Esophagus (tissue), 2 donors: ENCODE data around the gene IGF1. TPM values are rescaled to one million over a fixed set of nuclear protein-coding genes. Genes with fewer than 3 reads are reported as not detected.

Source experiments
- H3K27ac ChIP-seq, 2 donors: one replicate each; pipeline ENCODE4 v1.5.1; 2013; ENCODE audit warnings: low read depth in 2 of 2, mild to moderate bottlenecking in 2 of 2, inconsistent platforms in 1 of 2, low read length in 1 of 2, moderate library complexity in 1 of 2
- H3K27me3 ChIP-seq, 2 donors: one replicate each; pipeline ENCODE4 v1.6.1; 2013; ENCODE audit warnings: low read length in 2 of 2, control low read depth in 1 of 2, mild to moderate bottlenecking in 1 of 2; ENCODE audit not compliant: insufficient read depth in 2 of 2, control insufficient read depth in 1 of 2
- H3K36me3 ChIP-seq, 2 donors: one replicate each; pipeline ENCODE4 v1.6.1; 2013; ENCODE audit warnings: low read length in 1 of 2; ENCODE audit not compliant: control insufficient read depth in 2 of 2, insufficient read depth in 2 of 2
- H3K4me1 ChIP-seq, 2 donors: one replicate each; pipeline ENCODE4 v1.6.1; 2013; ENCODE audit warnings: low read length in 1 of 2; ENCODE audit not compliant: control insufficient read depth in 2 of 2, insufficient read depth in 2 of 2
- H3K4me3 ChIP-seq, 2 donors: one replicate each; pipeline ENCODE4 v1.5.1; 2013; ENCODE audit warnings: low read length in 2 of 2, mild to moderate bottlenecking in 2 of 2, low read depth in 1 of 2, moderate library complexity in 1 of 2
- H3K9me3 ChIP-seq, 2 donors: one replicate each; pipeline ENCODE4 v1.6.1; 2013; ENCODE audit warnings: mild to moderate bottlenecking in 2 of 2, low read depth in 1 of 2, low read length in 1 of 2, moderate library complexity in 1 of 2; ENCODE audit not compliant: control insufficient read depth in 2 of 2, insufficient read depth in 1 of 2
- WGBS, 2 donors: extraction: QIAGEN DNeasy Blood & Tissue Kit; methylation state at CpG; one replicate each; pipeline ENCODE4 v1.1.7; 2013; 5-methylcytosine and 5-hydroxymethylcytosine counted together
- polyA plus RNA-seq, 2 donors: library from polyadenylated mRNA; stranded (reverse); fragments of 200-250 nt; gene quantifications; one replicate each; pipeline ENCODE4 v1.2.3, GENCODE V29; 2013
- donor health status: healthy with polysubstance abuse.
- donor health status: Bipolar disorder and iron deficiency.

The IGF1 gene
- under 1 TPM; 0.56 to 0.90 TPM for polyA plus RNA-seq

DNA sequence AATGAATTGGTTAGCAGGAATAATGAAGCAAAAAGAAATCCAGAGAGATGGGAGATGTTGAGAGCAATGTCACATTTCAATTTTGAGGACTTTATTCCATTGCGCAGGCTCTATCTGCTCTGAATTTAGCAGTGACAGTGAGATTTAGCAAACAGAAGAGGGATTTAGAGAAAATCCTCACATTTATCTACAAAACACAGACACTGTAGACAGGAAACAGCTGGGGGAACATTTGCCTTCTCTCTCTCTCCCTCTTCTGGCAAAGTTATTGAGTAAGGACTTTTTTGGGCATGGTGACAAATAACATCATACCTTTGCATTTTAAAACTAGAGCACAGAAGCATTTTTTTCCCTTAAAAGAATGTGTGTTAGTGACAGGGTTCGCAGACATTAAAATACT is at the start of gene IGF1:
Gene IGF1 (minus strand): TSS at position 158 of the 400 bp plus-strand sequence. CDS start 182 bp downstream, outside the sequence.
- Histone ChIP-seq H3K27ac (no peak within 1 kb of the TSS), H3K4me3 (peak within 1 kb of the TSS in 1 of 2 donors; percentile 19), H3K9me3 (no peaks in the 10 kb centered on the region), H3K36me3 (no peaks in the 10 kb centered on the region), H3K4me1 (peaks cover 0 to 7% of the 10 kb centered on the region in 2 donors), H3K27me3 (no peaks in the 10 kb centered on the region)
- 17 to 21% methylated on average over 2 of the region's 2 CpGs for WGBS, 2 donors

DNA sequence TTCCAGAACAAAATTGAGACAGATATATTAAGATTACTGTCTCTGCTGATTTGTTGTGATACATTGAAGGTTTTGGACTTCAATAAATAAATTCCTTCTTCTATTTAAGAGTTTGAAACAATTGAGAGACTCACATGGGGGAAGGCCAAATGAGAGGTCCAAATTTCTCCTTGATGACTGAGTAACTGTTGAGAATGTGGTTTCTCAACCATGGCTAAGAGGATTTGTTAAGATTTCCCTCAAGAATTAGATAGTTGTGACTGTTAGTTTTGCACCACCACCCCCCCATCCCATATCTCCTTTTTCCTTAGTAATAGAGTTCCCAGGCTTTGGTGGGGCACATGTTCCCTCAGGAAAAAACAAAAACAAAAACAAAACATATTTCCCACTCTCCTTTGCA is 47.7 kb upstream of the IGF1 start:
- no peaks in the 10 kb centered on the region for H3K36me3 ChIP-seq
- no peaks in the 10 kb centered on the region for H3K4me1 ChIP-seq
- no peaks in the 10 kb centered on the region for H3K27me3 ChIP-seq
- H3K4me3 ChIP-seq = no peak overlapping the region
- H3K27ac ChIP-seq = no peak overlapping the region
- no peaks in the 10 kb centered on the region for H3K9me3 ChIP-seq

DNA sequence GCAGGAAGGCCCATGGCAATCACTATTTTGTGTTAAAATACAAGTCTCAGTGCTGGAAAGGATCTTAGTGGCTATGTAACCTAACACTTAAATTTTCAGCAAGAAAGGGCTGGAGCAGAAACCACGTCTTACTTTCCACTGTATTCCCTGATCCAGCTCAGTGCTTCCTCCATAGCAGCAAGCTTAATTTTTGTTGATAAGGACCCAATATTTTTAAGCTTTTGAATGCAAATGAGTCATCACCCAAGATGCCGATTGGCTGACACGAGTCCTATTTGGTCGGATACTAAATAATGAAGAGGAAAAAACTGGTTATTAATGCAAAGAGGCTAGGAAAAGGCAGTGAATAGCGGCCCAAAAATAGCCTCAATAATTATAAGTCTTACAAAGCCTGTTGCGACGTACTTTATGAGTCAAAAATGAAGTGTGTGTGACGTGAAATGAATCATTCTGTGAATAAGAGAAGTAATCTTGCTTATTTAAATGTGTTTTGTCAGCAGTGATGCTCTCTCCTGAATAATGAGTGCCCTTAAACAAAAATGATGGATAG is 46.9 kb upstream of the IGF1 start:
- no peak overlapping the region for H3K4me3 ChIP-seq
- no peaks in the 10 kb centered on the region for H3K27me3 ChIP-seq
- no peaks in the 10 kb centered on the region for H3K36me3 ChIP-seq
- H3K4me1 ChIP-seq = no peaks in the 10 kb centered on the region
- no peak overlapping the region for H3K27ac ChIP-seq
- no peaks in the 10 kb centered on the region for H3K9me3 ChIP-seq
- 63 to 66% methylated on average over 8 of the region's 8 CpGs for WGBS, 2 donors

DNA sequence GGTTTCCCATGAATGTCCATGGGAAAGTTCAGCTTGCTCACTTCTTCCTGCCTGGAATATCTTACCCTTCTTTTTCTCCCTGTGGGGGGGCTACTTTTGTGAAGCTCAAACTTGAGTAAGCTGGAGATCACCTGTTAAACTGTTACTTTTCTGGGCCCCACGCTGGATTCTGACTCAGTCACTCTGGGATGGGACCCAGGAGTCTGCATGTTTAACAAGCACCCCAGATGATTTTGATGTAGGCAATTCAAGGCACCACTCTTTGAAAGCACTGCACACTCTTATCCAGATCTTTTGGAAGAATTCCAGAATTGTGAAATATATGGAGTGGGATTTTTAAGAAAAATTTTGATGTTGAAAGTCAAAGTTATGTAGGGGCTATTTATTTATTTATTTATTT is 46.3 kb upstream of the IGF1 start:
- H3K9me3 ChIP-seq = no peaks in the 10 kb centered on the region
- H3K36me3 ChIP-seq = no peaks in the 10 kb centered on the region
- WGBS, 2 donors = 68 to 70% methylated on average over 1 of the region's 1 CpG
- no peak overlapping the region for H3K4me3 ChIP-seq
- no peak overlapping the region for H3K27ac ChIP-seq
- H3K4me1 ChIP-seq = no peaks in the 10 kb centered on the region
- no peaks in the 10 kb centered on the region for H3K27me3 ChIP-seq

DNA sequence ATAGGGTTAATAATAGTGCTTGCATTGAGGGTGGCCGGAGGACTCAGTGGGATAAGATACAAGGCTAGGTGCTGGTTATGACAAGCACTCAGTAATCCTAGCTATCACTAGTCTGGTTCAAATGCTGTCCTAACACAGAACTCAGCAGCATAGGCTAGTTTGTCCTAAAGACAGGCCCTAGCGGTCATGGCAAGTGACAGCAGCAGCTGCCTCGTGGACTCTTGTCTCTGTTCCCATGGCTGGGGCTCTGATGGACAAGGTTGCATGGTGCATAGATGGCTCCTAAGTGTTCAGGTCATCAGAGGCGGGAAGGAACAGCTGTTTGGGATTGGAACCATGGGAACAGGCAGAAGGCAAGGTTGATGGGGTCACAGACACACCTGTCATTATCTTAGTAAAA is 42.4 kb upstream of the IGF1 start:
- H3K4me1 ChIP-seq = no peaks in the 10 kb centered on the region
- H3K36me3 ChIP-seq = no peaks in the 10 kb centered on the region
- no peak overlapping the region for H3K27ac ChIP-seq
- WGBS, 2 donors = 77 to 79% methylated on average over 4 of the region's 4 CpGs
- no peaks in the 10 kb centered on the region for H3K27me3 ChIP-seq
- H3K9me3 ChIP-seq = no peaks in the 10 kb centered on the region
- no peak overlapping the region for H3K4me3 ChIP-seq

DNA sequence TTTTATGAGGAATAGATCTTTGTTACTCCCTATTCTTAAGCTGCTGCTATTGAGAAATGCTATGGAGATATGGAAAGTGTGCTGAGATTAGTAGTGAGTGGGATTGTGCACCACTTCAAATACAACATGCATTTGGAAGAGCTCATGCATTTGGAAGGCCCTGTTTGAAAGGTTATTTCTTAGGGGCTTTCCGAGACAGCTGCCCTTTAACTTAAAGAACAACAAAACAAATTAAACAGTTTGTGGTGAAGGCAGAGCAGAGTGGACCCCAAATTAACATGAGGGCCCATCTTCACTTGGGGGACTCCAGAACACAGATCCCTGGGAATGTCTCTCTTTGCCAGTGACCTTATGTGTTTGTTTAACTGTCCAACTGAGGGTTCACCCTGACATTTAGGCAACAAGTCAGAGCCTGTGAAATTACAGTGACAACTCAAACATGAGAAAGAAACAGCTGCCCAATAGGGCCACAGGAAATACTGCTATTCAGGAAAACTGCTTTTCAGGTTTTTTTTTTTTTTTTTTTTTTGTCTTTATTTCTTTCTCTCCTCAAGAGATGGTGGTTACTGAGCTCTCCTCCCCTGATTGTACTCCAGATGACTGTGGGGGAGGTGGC is 41.4 kb upstream of the IGF1 start:
- Histone ChIP-seq H3K4me3 (no peak overlapping the region), H3K36me3 (no peaks in the 10 kb centered on the region), H3K4me1 (no peaks in the 10 kb centered on the region), H3K27ac (no peak overlapping the region), H3K27me3 (no peaks in the 10 kb centered on the region), H3K9me3 (no peaks in the 10 kb centered on the region)
- WGBS, 2 donors = 69 to 82% methylated on average over 1 of the region's 1 CpG

DNA sequence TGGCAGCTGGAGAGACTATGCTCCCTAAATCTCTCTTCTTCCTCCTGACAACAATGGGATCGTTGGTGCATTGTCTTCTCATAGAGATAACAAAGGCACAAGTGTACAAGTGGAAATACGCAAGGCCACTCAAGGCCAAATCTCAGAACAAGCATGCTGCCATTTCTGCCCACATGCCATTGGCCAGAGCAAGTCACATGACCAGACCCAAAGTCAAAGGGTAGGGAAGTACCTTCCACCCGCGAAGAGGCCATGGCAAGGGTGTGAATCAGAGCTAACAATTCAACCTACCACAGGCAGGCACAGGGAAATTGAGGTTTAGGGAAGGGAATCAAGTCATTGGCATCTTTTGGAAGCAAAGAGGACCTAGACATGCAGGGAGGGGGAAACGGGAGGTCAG is 38.5 kb upstream of the IGF1 start:
- Histone ChIP-seq H3K9me3 (no peaks in the 10 kb centered on the region), H3K36me3 (no peaks in the 10 kb centered on the region), H3K4me3 (no peak overlapping the region), H3K27me3 (no peaks in the 10 kb centered on the region), H3K4me1 (no peaks in the 10 kb centered on the region), H3K27ac (no peak overlapping the region)
- WGBS, 2 donors = 86 to 90% methylated on average over 5 of the region's 5 CpGs

DNA sequence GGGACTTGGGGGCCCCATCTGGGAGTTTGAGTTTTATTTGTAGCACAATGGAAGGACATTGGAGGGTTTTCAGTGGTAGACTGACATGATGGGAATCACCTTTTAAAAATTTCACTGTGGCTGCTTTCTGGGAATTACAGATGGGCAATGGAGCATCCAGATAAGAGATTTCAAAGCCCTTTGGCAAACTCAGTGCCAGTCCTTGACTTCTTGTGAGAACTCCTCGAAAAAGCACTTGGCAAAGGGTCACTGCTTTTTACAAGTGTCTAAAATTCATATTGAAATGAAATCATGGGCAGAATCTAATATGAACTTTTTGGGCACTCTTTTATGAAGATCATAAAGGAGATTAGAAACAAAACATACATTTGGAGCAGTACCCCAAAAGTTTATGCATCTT is 34.3 kb upstream of the IGF1 start:
- no peaks in the 10 kb centered on the region for H3K9me3 ChIP-seq
- no peaks in the 10 kb centered on the region for H3K27me3 ChIP-seq
- WGBS, 2 donors = 68 to 77% methylated on average over 1 of the region's 1 CpG
- no peak overlapping the region for H3K27ac ChIP-seq
- H3K4me1 ChIP-seq = no peaks in the 10 kb centered on the region
- no peaks in the 10 kb centered on the region for H3K36me3 ChIP-seq
- no peak overlapping the region for H3K4me3 ChIP-seq

DNA sequence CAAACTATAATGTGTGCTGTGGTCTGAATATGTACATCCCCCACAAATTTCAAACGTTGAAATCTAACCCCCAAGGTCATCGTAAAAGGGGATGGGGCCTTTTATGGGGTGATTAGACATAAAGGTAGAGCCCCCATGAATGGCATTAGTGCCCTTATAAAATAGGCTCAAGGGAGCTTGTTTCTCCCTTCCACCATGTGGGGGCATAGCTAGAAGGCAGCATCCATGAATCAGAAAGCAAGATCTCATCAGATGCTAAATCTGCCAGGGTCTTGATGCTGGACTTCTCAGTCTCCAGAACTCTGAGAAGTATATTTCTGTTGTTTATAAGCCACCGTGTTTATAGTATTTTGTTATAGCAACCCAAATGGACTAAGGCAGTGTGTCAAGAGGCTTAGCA is 33.4 kb upstream of the IGF1 start:
- no peaks in the 10 kb centered on the region for H3K4me1 ChIP-seq
- 74 to 75% methylated on average over 3 of the region's 3 CpGs for WGBS, 2 donors
- no peaks in the 10 kb centered on the region for H3K9me3 ChIP-seq
- H3K27ac ChIP-seq = no peak overlapping the region
- no peaks in the 10 kb centered on the region for H3K27me3 ChIP-seq
- H3K4me3 ChIP-seq = no peak overlapping the region
- H3K36me3 ChIP-seq = no peaks in the 10 kb centered on the region

DNA sequence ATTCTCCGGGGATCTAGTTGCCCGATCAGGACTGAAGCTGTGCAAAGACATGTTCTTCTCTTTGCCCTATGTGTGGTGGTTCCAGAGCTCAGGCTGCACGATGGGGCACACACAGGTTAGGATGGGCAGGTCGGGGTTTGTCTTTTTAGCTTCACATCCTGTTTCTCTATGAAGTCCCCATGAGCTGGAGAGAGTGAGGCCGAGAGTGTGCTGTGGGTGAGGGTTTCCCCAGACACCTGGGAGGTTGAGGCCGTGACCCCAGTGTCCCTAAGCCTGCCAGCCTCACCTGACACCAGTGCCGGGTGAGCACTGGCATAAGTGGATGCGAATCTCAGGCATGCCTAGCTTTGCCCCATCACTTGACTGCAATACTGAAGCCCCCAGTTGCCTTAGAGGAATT is 32.9 kb upstream of the IGF1 start:
- Histone ChIP-seq H3K27ac (no peak overlapping the region), H3K36me3 (no peaks in the 10 kb centered on the region), H3K27me3 (no peaks in the 10 kb centered on the region), H3K4me1 (no peaks in the 10 kb centered on the region), H3K4me3 (no peak overlapping the region), H3K9me3 (no peaks in the 10 kb centered on the region)
- 74 to 77% methylated on average over 8 of the region's 8 CpGs for whole genome bisulfite sequencing, 2 donors
